C4-2B (cell line): ENCODE measurements around the gene HAND2.

Source experiments
- H3K27ac ChIP-seq: fragments of 450-650 bp; 2 replicates; pipeline ENCODE4 v1.5.1; 2017
- CTCF ChIP-seq: fragments of 450-650 bp; conservative IDR thresholded peaks from 2 replicates; pipeline ENCODE4 v1.5.1; 2017; ENCODE audit warnings: mild to moderate bottlenecking
- ZFX ChIP-seq: fragments of 450-650 bp; IDR thresholded peaks from 2 replicates; pipeline ENCODE4 v1.6.1; 2017

The HAND2 gene

GRCh38 chr4:173477016-173477415 lies 53.0 kb downstream of the HAND2 start:
- no peak for TF ChIP-seq CTCF
- TF ChIP-seq ZFX = no peak
- H3K27ac ChIP-seq = no peak overlapping the region
